HFFc6 (cell line): ENCODE data around the gene TRIM66. TPM values are rescaled to one million over a fixed set of nuclear protein-coding genes. Genes with fewer than 3 reads are reported as not detected.

ENCODE experiments used
- DNase-seq: peaks from one replicate; pipeline ENCODE4 v3.0.0-alpha.2; 2018
- H3K27ac Mint-ChIP-seq: 2 replicates; pipeline ENCODE4 v1.8.0; 2020; ENCODE audit warnings: mild to moderate bottlenecking, mixed read lengths
- H3K27me3 Mint-ChIP-seq: 2 replicates; pipeline ENCODE4 v1.8.0; 2021; ENCODE audit warnings: mild to moderate bottlenecking, moderate library complexity, mixed read lengths; ENCODE audit not compliant: insufficient read depth
- H3K36me3 Mint-ChIP-seq: 2 replicates; pipeline ENCODE4 v1.8.0; 2021; ENCODE audit warnings: low read depth, mixed read lengths
- H3K4me1 Mint-ChIP-seq: 2 replicates; pipeline ENCODE4 v1.8.0; 2020; ENCODE audit warnings: low read depth, mixed read lengths
- H3K4me3 Mint-ChIP-seq: 2 replicates; pipeline ENCODE4 v1.8.0; 2020; ENCODE audit warnings: mild to moderate bottlenecking, moderate library complexity, mixed read lengths
- H3K9me3 Mint-ChIP-seq: 2 replicates; pipeline ENCODE4 v1.8.0; 2020; ENCODE audit warnings: mild to moderate bottlenecking, mixed read lengths
- CTCF ChIP-seq: fragments of 200-600 bp; sonication (generic); IDR thresholded peaks from 2 replicates; pipeline ENCODE4 v1.5.0; 2021; ENCODE audit warnings: antibody characterized with exemption, mild to moderate bottlenecking
- total RNA-seq, 6 experiments: library from RNA; stranded (reverse); fragmentation: NEBNext Ultra II Directional; extraction: Animal tissue kit (Norgen Biotek cat#: 25700); gene quantifications; 2 replicates in 1 of 6; 3 replicates in 5 of 6; pipeline ENCODE4 v1.2.3, GENCODE V29; 2021

The TRIM66 gene
- total RNA-seq, 6 experiments from 2014 or later, result 4.5 to 6.9 (median 5.6) TPM

GRCh38 chr11:8564526-8564925 lies 117.9 kb downstream of the TRIM66 start:
- H3K4me1 Mint-ChIP-seq, result peaks cover 21% of the 10 kb centered on the region
- TF ChIP-seq CTCF, result peak; percentile 45; the same call in 1 of the 2 replicates
- peaks cover 5% of the 10 kb centered on the region; the same call in 1 of the 2 replicates for H3K36me3 Mint-ChIP-seq
- H3K4me3 Mint-ChIP-seq, result no peak overlapping the region
- DNase-seq, result no peak
- peaks cover 6% of the 10 kb centered on the region for H3K9me3 Mint-ChIP-seq
- H3K27me3 Mint-ChIP-seq, result peaks cover 11% of the 10 kb centered on the region
- no peak overlapping the region for H3K27ac Mint-ChIP-seq

Other genes starting within 250 kb of the TRIM66 start
- 1 to 10 TPM in 4 of 6 experiments, under 1 TPM in 1, not detected in 1; 0.73 to 4.0 (median 3.8) TPM for gene STK33, start 88.4 kb downstream of the TRIM66 start, total RNA-seq
- 1,000 to 10,000 TPM in 4 of 6 experiments, 100 to 1,000 TPM in 2; 973 to 1,209 (median 1,069) TPM for gene RPL27A, start 127 bp upstream of the TRIM66 start, total RNA-seq
- 10 to 100 TPM; 39.9 to 47.3 (median 42.5) TPM for gene AKIP1, start 228.5 kb upstream of the TRIM66 start, total RNA-seq